Left lung (tissue), 10 donors: ENCODE results near the gene RXRA. TPM values are rescaled to one million over a fixed set of nuclear protein-coding genes. Genes with fewer than 3 reads are reported as not detected.

Experiments
- ATAC-seq: fragments of 200-7000 bp; cut with Tn5 transposase; one replicate; pipeline ENCODE4 v1.9.1; 2020; ENCODE audit warnings: moderate library complexity
- DNase-seq, 4 donors: peaks; one replicate each; pipeline ENCODE4 v3.0.0-alpha.2; 2013 to 2020
- H3K27ac ChIP-seq, 2 donors: fragments of 200-600 bp; sonication (generic) in 1 of 2; one replicate each; pipeline versions ENCODE4 v1.5.0 to v1.8.0; 2020 to 2021
- H3K27me3 ChIP-seq, 2 donors: fragments of 200-600 bp; sonication (generic) in 1 of 2; one replicate each; pipeline versions ENCODE4 v1.5.0 to v1.8.0; 2020 to 2021
- H3K36me3 ChIP-seq, 2 donors: fragments of 200-600 bp; sonication (generic) in 1 of 2; one replicate each; pipeline versions ENCODE4 v1.5.0 to v1.8.0; 2020 to 2021
- H3K4me1 ChIP-seq, 2 donors: fragments of 200-600 bp; one replicate each; pipeline ENCODE4 v1.8.0; 2021
- H3K4me3 ChIP-seq, 2 donors: fragments of 200-600 bp; sonication (generic) in 1 of 2; one replicate each; pipeline versions ENCODE4 v1.5.0 to v1.8.0; 2020 to 2021; ENCODE audit warnings: mild to moderate bottlenecking in 1 of 2
- H3K9me3 ChIP-seq, 2 donors: fragments of 200-600 bp; sonication (generic) in 1 of 2; one replicate each; pipeline versions ENCODE4 v1.5.0 to v1.8.0; 2020 to 2021
- intact Hi-C, 2 donors: fragments of 100-400 bp; cut with DNase I; formaldehyde crosslinking; loops; one replicate each; pipeline versions ENCODE4 v1.11.2 to v1.14.2; 2022
- polyA plus RNA-seq, 6 donors: library from polyadenylated mRNA; unstranded; fragments of 120-200 nt; gene quantifications; one replicate each; pipeline ENCODE4 v1.2.1, GENCODE V29; 2013; ENCODE audit not compliant: insufficient read length in 6 of 6
- total RNA-seq, 2 donors: library from RNA; stranded (reverse); fragmentation: NEBNext Ultra II Directional; extraction: Animal tissue kit (Norgen Biotek cat#: 25700); gene quantifications; one replicate each; pipeline ENCODE4 v1.2.1, GENCODE V29; 2021
- TF ChIP-seq, protein P1 (sequence below), 2 donors: fragments of 200-600 bp; sonication (generic) in 1 of 2; IDR thresholded peaks; one replicate each; pipeline versions ENCODE4 v1.5.0 to v1.8.0; 2021; ENCODE audit warnings: antibody characterized with exemption in 2 of 2
- donor health status: DM: no; HTN: yes; CAD: no.
- donor health status: DM: no; HTN: no; CAD: no.

The RXRA gene
- total and polyA plus RNA-seq, 8 donors: 42.2 to 79.5 (median 55.7) TPM

DNA sequence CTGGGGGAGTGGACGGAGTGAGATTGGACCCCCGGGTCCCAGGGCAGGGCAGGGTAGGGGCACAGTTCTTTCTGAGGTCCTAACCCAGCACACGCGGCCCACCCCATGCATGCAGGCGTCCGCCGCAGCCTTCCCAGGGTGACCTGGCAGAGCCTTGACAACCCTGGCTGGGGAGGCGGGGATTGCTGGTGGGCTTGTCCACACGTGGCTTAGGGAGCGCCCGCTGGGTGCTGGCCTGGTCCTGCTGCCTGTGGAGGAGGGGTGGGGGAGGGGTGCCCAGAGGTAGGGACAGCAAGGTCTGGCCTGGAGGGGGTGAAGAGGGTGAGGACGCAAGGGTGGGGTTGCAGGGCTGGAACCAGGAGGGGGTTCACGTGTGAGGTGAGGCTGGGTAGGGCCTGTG, 6.0 kb downstream of the RXRA start:
- Histone ChIP-seq H3K4me1 (peaks cover 47 to 100% of the 10 kb centered on the region in 2 donors), H3K27me3 (no peaks in the 10 kb centered on the region), H3K36me3 (no peaks in the 10 kb centered on the region), H3K4me3 (no peak overlapping the region), H3K27ac (no peak overlapping the region), H3K9me3 (no peaks in the 10 kb centered on the region)
- TF ChIP-seq, protein P1, sequence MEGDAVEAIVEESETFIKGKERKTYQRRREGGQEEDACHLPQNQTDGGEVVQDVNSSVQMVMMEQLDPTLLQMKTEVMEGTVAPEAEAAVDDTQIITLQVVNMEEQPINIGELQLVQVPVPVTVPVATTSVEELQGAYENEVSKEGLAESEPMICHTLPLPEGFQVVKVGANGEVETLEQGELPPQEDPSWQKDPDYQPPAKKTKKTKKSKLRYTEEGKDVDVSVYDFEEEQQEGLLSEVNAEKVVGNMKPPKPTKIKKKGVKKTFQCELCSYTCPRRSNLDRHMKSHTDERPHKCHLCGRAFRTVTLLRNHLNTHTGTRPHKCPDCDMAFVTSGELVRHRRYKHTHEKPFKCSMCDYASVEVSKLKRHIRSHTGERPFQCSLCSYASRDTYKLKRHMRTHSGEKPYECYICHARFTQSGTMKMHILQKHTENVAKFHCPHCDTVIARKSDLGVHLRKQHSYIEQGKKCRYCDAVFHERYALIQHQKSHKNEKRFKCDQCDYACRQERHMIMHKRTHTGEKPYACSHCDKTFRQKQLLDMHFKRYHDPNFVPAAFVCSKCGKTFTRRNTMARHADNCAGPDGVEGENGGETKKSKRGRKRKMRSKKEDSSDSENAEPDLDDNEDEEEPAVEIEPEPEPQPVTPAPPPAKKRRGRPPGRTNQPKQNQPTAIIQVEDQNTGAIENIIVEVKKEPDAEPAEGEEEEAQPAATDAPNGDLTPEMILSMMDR (IDR thresholded peaks at IDR 0.05): no peak
- ATAC-seq: no peak
- intact Hi-C loops: loop anchor here in 1 of 2 donors (10.0 kb wide), 1 partner anchor 63 kb away; no protein-coding TSS in a partner anchor
- peak in 1 of 4 donors; percentile 67 for DNase-seq

- Histone ChIP-seq H3K27me3 (no peaks in the 10 kb centered on the region), H3K4me3 (no peak overlapping the region), H3K9me3 (no peaks in the 10 kb centered on the region), H3K4me1 (peaks cover 48 to 100% of the 10 kb centered on the region in 2 donors), H3K36me3 (no peaks in the 10 kb centered on the region), H3K27ac (no peak overlapping the region)
- intact Hi-C loops: loop anchor here in 1 of 2 donors (10.0 kb wide), 1 partner anchor 62 kb away; no protein-coding TSS in a partner anchor
- TF ChIP-seq, protein P1 (IDR thresholded peaks at IDR 0.05): no peak
- ATAC-seq (no peak), DNase-seq (peak in 1 of 4 donors; percentile 59)
Measured at GRCh38 chr9:134332841-134333233, 6.6 kb downstream of the RXRA start.

DNA sequence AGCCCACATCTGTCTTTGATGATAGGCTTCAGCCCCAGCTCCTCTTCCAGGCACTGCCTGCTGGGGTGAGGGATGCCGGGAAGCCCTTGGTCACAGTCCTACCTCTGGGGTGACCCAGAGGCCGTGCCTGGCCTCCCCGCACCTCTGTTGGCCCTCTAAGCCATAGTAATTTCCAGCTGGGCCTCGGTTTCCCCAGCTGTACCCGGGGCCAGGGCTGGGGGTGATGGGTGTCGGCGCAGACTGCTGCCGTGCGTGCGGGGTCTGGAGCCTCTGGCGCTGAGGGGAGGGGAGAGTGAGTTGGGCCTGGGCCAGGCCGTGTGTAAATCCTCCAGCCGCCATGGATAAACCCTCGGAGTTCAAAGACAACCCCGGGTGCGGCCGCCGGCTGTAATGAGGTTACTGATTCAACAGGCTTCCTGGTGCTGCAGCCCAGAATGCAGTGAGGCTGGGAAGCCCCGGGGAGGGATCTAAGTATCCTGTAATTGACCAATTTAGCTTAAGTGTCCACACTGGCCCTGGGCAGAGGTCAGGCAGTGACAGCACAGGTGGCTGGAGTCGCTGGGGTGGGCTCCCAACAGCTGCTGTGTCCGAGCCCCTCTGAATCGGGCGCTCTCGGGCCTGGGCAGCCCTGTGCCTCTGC, 7.1 kb downstream of the RXRA start:
- Histone ChIP-seq H3K9me3 (no peaks in the 10 kb centered on the region), H3K36me3 (no peaks in the 10 kb centered on the region), H3K27ac (peak overlapping the region in 1 of 2 donors; percentile 33), H3K4me1 (peaks cover 48 to 100% of the 10 kb centered on the region in 2 donors), H3K4me3 (no peak overlapping the region), H3K27me3 (no peaks in the 10 kb centered on the region)
- intact Hi-C loops: loop anchor here in 1 of 2 donors (10.0 kb wide), 1 partner anchor 61 kb away; no protein-coding TSS in a partner anchor
- DNase-seq (peak in 2 of 4 donors; percentile 80 to 81), ATAC-seq (peak; percentile 17)
- TF ChIP-seq, protein P1 (IDR thresholded peaks at IDR 0.05): no peak

DNA sequence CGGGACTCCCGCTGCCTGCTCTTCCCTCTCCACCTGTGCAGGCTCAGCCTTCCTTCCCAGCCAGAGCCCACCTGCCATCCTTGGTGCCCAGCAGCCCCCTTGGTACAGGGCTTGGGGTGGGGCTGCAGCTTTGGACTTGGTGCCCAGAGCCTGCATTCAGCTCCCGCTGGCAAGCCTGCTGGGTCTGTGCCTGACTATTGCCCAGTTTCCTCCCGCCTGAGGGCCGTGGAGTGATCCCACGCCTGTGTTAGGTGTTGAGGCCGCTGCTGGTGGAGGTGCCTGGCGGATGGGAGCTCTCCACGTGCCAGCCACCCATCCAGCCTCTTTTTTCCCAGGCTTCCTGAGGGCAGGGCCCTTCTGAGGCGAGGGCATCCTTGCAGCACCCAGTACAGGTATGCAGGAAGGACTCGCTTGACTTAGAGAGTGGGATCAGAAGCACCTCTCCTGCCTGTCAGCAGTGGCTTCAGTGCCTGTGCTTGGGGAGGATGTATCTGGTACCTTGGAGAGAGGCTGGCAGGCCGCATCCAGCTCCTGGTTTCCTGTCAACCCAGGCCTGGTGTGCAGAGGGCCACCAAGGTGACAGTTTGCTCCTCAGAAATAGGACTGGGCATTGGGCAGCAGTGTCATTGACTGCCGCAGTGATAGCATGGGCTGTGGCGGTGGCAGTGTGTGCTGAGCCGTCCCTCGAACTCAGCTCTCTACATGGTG, 7.8 kb downstream of the RXRA start:
- H3K27me3 ChIP-seq: no peaks in the 10 kb centered on the region
- no peak for ATAC-seq
- TF ChIP-seq, protein P1 (IDR thresholded peaks at IDR 0.05): no peak
- no peak overlapping the region for H3K27ac ChIP-seq
- peaks cover 48 to 100% of the 10 kb centered on the region in 2 donors for H3K4me1 ChIP-seq
- intact Hi-C loops: loop anchor here in 1 of 2 donors (10.0 kb wide), 1 partner anchor 61 kb away; no protein-coding TSS in a partner anchor
- no peaks in the 10 kb centered on the region for H3K9me3 ChIP-seq
- H3K4me3 ChIP-seq: no peak overlapping the region
- DNase-seq: peak in 1 of 4 donors; percentile 39
- no peaks in the 10 kb centered on the region for H3K36me3 ChIP-seq

- DNase-seq: peak in 1 of 4 donors; percentile 23
- H3K27me3 ChIP-seq: no peaks in the 10 kb centered on the region
- H3K4me1 ChIP-seq: peaks cover 47 to 100% of the 10 kb centered on the region in 2 donors
- no peak overlapping the region for H3K27ac ChIP-seq
- intact Hi-C loops: loop anchor here in 1 of 2 donors (10.0 kb wide), 1 partner anchor 60 kb away; no protein-coding TSS in a partner anchor
- ATAC-seq: no peak
- H3K36me3 ChIP-seq: no peaks in the 10 kb centered on the region
- TF ChIP-seq, protein P1 (IDR thresholded peaks at IDR 0.05): no peak
- no peak overlapping the region for H3K4me3 ChIP-seq
- no peaks in the 10 kb centered on the region for H3K9me3 ChIP-seq
Measured at GRCh38 chr9:134335061-134335460, 8.8 kb downstream of the RXRA start.
